Activated CD8-positive, alpha-beta T cell treated with anti-CD3 and anti-CD28 coated beads for 36 hours (primary cell): ENCODE data around the gene COQ7. TPM values are rescaled to one million over a fixed set of nuclear protein-coding genes. Genes with fewer than 3 reads are reported as not detected.

Experiments used
- ATAC-seq: fragments of 200-7000 bp; cut with Tn5 transposase; one replicate; pipeline ENCODE4 v1.10.0; 2021; ENCODE audit warnings: mild to moderate bottlenecking, moderate library complexity
- CTCF ChIA-PET: fragments of 350-600 bp; sonication (Branson Sonifier 250); formaldehyde crosslinking; loops from one replicate; lab custom pipeline; 2021; ENCODE audit warnings: antibody characterized with exemption; lab: Charles Lee
- POLR2A ChIA-PET: fragments of 350-600 bp; sonication (Branson Sonifier 250); formaldehyde crosslinking; loops from one replicate; lab custom pipeline; 2021; ENCODE audit warnings: antibody characterized with exemption; lab: Charles Lee
- DNase-seq: peaks from one replicate; pipeline ENCODE4 v3.0.0-alpha.2; 2020
- H3K27ac Mint-ChIP-seq: one replicate; pipeline ENCODE4 v1.8.0; 2021; ENCODE audit warnings: mild to moderate bottlenecking, mixed read lengths
- H3K27me3 Mint-ChIP-seq: one replicate; pipeline ENCODE4 v1.8.0; 2021; ENCODE audit warnings: mixed read lengths
- H3K36me3 Mint-ChIP-seq: one replicate; pipeline ENCODE4 v1.8.0; 2021; ENCODE audit warnings: low read depth, mixed read lengths
- H3K4me1 Mint-ChIP-seq: one replicate; pipeline ENCODE4 v1.8.0; 2021; ENCODE audit warnings: low read depth, mixed read lengths
- H3K4me3 Mint-ChIP-seq: one replicate; pipeline ENCODE4 v1.8.0; 2021; ENCODE audit warnings: mild to moderate bottlenecking, moderate library complexity, mixed read lengths
- H3K9me3 Mint-ChIP-seq: one replicate; pipeline ENCODE4 v1.8.0; 2021; ENCODE audit warnings: mixed read lengths
- intact Hi-C: fragments of 100-400 bp; cut with micrococcal nuclease; formaldehyde crosslinking; loops from one replicate; pipeline ENCODE4 v1.10.0; 2022
- total RNA-seq, 2 experiments: library from RNA; stranded (reverse); gene quantifications; one replicate each; pipeline ENCODE4 v1.2.3, GENCODE V29; 2021
- TF ChIP-seq, protein P1 (sequence below): fragments of 200-600 bp; IDR thresholded peaks from one replicate; pipeline ENCODE4 v1.8.0; 2022; ENCODE audit warnings: antibody characterized with exemption, mild to moderate bottlenecking

The COQ7 gene
- total RNA-seq, 2 experiments from 2014 or later: 16.9 to 19.2 TPM

DNA sequence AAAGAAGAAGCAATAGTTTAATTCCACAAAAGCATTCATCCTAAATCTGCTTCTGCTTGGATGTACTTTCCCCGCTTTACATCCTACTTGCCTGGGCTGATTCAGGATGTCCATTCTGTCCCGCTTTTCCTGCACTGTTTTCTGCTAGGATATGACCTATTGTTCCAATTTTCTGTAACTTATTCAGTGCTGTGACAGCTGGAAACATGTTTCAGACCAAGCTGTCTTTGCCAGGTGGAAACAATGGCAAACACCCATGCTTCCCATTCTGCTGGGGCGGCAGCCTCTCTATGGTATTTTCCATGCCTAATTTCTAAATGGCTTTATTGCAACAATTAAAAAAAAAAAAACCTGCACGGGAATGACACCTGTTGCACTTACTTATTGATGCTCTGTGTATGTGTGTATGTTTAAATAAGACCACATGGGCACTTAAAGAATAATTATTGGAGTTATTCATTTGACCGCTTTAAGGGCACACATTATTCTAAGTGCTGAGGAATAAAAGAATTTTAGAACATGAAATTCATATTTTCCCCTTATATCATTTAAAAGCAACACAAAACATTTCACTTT is 21.0 kb downstream of the COQ7 start:
- Mint-ChIP-seq H3K27me3 (peaks cover 7% of the 10 kb centered on the region), H3K27ac (no peak overlapping the region), H3K4me3 (no peak overlapping the region), H3K4me1 (peaks cover 6% of the 10 kb centered on the region), H3K9me3 (peaks cover 15% of the 10 kb centered on the region), H3K36me3 (peaks cover 1% of the 10 kb centered on the region)
- POLR2A ChIA-PET: no interaction called here
- TF ChIP-seq, protein P1, sequence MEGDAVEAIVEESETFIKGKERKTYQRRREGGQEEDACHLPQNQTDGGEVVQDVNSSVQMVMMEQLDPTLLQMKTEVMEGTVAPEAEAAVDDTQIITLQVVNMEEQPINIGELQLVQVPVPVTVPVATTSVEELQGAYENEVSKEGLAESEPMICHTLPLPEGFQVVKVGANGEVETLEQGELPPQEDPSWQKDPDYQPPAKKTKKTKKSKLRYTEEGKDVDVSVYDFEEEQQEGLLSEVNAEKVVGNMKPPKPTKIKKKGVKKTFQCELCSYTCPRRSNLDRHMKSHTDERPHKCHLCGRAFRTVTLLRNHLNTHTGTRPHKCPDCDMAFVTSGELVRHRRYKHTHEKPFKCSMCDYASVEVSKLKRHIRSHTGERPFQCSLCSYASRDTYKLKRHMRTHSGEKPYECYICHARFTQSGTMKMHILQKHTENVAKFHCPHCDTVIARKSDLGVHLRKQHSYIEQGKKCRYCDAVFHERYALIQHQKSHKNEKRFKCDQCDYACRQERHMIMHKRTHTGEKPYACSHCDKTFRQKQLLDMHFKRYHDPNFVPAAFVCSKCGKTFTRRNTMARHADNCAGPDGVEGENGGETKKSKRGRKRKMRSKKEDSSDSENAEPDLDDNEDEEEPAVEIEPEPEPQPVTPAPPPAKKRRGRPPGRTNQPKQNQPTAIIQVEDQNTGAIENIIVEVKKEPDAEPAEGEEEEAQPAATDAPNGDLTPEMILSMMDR: no peak
- DNase-seq (no peak), ATAC-seq (no peak)
- CTCF ChIA-PET: interaction anchor here (1.6 to 4.9 kb wide), 2 partner anchors 90 to 414 kb away, joined by 5 to 53 read pairs; no protein-coding TSS in a partner anchor
- intact Hi-C loops: loop anchor here (5.0 to 10.0 kb wide), 3 partner anchors 76 to 289 kb away; partner anchors contain the start of gene SYT17

DNA sequence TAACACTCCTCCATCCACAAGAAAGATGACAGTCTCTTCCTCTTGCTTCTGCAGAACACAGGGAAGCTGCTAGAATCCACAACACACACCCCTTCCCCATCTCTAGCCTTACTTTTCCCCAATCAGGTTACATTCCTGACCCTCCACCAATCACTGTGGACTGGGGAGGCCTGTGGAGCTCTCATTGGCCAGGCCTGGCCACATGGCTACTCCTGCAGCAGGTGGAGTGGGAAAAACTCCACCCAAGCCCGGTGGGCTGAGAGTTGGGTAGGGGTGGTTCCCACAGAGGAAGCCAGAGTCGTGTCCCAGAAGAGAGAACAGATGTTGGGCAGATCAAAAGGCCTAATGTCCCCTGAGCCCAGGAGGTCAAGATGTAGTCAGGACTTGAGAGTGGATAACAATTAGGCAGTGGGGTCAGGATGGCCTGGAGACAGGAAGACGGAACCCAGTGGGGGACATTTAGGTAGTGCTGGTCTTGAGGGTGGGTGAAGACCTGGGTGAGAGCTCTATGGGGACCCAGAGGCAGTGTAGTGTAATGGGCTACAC is 22.1 kb downstream of the COQ7 start:
- POLR2A ChIA-PET: no interaction called here
- ATAC-seq (no peak), DNase-seq (no peak)
- Mint-ChIP-seq H3K4me1 (peaks cover 6% of the 10 kb centered on the region), H3K9me3 (peaks cover 15% of the 10 kb centered on the region), H3K27me3 (peaks cover 7% of the 10 kb centered on the region), H3K36me3 (peaks cover 1% of the 10 kb centered on the region), H3K27ac (no peak overlapping the region), H3K4me3 (no peak overlapping the region)
- intact Hi-C loops: loop anchor here (5.0 to 10.0 kb wide), 3 partner anchors 75 to 288 kb away; partner anchors contain the start of gene SYT17
- TF ChIP-seq, protein P1: no peak
- CTCF ChIA-PET: interaction anchor here (1.6 kb wide), 1 partner anchor 413 kb away, joined by 5 read pairs; no protein-coding TSS in a partner anchor

DNA sequence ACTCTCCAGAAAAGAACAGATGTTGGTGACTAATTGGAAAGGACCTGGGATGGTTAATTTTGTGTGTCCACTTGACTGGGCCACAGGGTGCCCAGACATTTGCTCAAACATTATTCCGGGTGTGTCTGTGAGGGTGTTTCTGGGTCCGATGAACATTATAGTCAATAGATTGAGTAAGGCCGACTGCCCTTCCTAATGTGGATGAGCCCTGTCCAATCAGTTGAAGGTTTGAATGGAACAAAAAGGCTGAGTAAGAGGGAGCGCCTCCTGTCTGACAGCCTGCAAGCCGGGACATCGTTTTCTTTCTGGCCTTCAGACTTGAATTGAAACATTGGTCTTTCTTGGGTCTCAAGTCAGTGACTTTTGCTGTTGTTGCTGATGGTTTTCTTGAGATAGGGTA is 23.5 kb downstream of the COQ7 start:
- intact Hi-C loops: no loop called here
- ATAC-seq: no peak
- ChIA-PET CTCF (no interaction called here), POLR2A (no interaction called here)
- peaks cover 11% of the 10 kb centered on the region for H3K4me1 Mint-ChIP-seq
- H3K36me3 Mint-ChIP-seq: peaks cover 1% of the 10 kb centered on the region
- DNase-seq: no peak
- no peak overlapping the region for H3K4me3 Mint-ChIP-seq
- no peak overlapping the region for H3K27ac Mint-ChIP-seq
- TF ChIP-seq, protein P1: no peak
- peaks cover 16% of the 10 kb centered on the region for H3K9me3 Mint-ChIP-seq
- H3K27me3 Mint-ChIP-seq: peaks cover 4% of the 10 kb centered on the region

DNA sequence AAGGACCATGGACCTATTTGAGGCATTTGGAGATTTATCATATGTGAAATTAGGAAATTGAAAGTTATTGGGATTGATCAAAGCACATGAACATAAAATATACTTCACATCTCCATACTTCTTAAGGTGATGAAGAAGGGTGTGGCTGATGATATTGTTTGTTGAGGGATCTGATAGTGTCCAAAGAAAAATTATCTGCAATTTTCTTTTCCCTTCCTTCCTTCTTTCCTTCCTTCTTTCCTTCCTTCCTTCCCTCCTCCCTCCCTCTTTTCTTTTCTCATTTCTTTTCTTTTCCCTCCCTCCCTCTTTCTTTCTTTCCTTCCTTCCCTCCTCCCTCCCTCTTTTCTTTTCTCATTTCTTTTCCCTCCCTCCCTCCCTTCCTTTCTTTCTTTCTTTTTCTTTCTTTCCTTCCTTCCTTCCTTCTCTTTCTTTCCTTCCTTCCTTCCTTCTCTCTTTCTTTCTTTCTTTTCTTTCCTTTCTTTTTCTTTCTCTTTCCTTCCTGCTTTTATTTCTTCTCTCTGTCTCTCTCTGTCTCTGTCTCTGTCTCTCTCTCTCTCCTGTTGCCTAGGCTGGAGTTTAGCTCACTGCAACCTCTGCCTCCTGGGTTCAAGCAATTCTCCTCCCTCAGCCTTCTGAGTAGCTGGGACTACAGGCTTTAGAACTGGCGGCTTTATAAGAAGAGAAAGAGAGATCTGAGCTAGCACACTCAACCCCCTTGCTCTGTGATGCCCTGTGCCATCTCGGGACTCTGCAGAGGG is 25.4 kb downstream of the COQ7 start:
- ChIA-PET CTCF (no interaction called here), POLR2A (interaction anchor here (0.7 kb wide), 1 partner anchor 204 kb away, joined by 3 read pairs; no protein-coding TSS in a partner anchor)
- TF ChIP-seq, protein P1: no peak
- Mint-ChIP-seq H3K4me1 (peaks cover 7% of the 10 kb centered on the region), H3K27ac (no peak overlapping the region), H3K27me3 (peaks cover 9% of the 10 kb centered on the region), H3K36me3 (peaks cover 1% of the 10 kb centered on the region), H3K4me3 (no peak overlapping the region), H3K9me3 (peaks cover 17% of the 10 kb centered on the region)
- no peak for ATAC-seq
- intact Hi-C loops: no loop called here
- DNase-seq: no peak
